ENCODE results near the gene CTCFL. TPM values are rescaled to one million over a fixed set of nuclear protein-coding genes. Genes with fewer than 3 reads are reported as not detected.

The CTCFL gene
- total and polyA plus RNA-seq, 8 donors, result not detected

DNA sequence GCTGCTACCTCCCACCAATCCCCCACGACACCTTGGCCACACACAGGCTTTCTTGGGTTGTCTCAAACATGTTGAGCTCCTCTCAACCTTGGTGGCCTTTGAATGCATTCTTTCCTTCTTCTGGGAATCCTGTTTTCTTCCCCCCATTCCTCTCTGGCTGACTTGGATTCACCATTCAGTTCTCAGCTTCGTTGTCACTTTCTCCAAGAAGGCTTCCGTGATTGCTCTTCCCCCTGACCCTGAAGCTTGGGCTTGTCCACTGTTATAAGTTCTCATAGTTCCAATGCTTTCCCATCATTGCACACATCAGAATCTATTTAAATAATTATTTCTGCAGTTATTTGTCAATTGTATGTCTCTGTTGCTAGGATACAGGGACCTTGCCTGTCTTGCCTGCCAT is 69.6 kb downstream of the CTCFL start:
- 73 to 88% (median 80%) methylated on average over 3 of the region's 3 CpGs for whole genome bisulfite sequencing, 5 donors
- TF ChIP-seq EP300 (IDR thresholded peaks at IDR 0.05), result no peak
- no peak for TF ChIP-seq POLR2AphosphoS5 (IDR thresholded peaks at IDR 0.05)
- TF ChIP-seq, protein P1, sequence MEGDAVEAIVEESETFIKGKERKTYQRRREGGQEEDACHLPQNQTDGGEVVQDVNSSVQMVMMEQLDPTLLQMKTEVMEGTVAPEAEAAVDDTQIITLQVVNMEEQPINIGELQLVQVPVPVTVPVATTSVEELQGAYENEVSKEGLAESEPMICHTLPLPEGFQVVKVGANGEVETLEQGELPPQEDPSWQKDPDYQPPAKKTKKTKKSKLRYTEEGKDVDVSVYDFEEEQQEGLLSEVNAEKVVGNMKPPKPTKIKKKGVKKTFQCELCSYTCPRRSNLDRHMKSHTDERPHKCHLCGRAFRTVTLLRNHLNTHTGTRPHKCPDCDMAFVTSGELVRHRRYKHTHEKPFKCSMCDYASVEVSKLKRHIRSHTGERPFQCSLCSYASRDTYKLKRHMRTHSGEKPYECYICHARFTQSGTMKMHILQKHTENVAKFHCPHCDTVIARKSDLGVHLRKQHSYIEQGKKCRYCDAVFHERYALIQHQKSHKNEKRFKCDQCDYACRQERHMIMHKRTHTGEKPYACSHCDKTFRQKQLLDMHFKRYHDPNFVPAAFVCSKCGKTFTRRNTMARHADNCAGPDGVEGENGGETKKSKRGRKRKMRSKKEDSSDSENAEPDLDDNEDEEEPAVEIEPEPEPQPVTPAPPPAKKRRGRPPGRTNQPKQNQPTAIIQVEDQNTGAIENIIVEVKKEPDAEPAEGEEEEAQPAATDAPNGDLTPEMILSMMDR (IDR thresholded peaks at IDR 0.05), result no peak
- TF ChIP-seq POLR2A (IDR thresholded peaks at IDR 0.05), result no peak
- Histone ChIP-seq H3K4me3 (no peak overlapping the region), H3K36me3 (no peaks in the 10 kb centered on the region), H3K27me3 (peaks cover 0 to 5% (median 0%) of the 10 kb centered on the region in 3 donors), H3K4me1 (peaks cover 0 to 52% (median 25%) of the 10 kb centered on the region in 4 donors), H3K9me3 (no peaks in the 10 kb centered on the region), H3K27ac (no peak overlapping the region)
- intact Hi-C loops (cut with DNase I; ENCODE audit: low total_unique reads), result no loop called here
- no peak for DNase-seq

DNA sequence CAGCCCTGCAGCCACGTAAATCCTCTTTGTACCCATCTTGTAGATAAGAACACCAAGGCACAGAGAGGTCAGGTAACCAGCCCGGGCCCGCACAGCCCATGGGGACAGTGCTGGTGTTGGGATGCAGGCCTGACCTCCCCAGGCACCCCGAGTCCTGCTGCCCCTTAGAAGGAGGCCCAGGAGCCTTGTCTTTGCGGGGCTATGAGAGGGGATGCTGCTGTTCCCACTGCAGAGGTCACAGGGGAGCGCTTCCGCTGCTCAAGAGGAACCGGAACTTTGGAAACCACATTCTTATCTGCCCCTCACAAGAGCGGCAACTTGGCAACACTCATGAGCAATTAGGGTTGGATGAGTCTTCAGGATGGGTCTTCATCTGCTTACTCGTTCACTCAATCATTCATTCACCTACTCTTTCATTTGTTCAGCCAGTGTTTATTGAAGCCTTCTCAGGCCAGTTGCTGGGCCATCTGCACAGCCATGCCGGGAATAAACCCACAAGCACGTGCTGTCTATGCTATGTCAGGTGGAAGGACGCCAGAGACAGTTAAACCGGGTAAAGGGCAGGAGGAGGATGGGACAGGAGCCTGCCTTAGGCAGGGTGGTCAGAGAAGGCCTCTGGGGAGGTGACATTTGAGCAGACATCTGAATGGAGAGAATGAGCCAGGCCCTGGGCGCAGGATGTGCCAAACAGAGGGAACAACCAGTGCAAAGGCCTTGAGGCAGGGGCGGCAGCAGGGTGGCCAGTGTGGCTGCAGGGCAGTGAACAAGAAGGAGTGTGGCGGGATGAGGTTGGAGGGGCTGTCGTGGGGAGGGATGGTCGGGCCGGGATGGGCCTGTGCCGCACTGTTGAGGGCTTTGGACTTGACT is 72.9 kb downstream of the CTCFL start:
- TF ChIP-seq, protein P1 (IDR thresholded peaks at IDR 0.05), result no peak
- TF ChIP-seq EP300 (IDR thresholded peaks at IDR 0.05) (no peak), POLR2AphosphoS5 (IDR thresholded peaks at IDR 0.05) (no peak), POLR2A (IDR thresholded peaks at IDR 0.05) (no peak)
- intact Hi-C loops (cut with DNase I; ENCODE audit: low total_unique reads), result no loop called here
- Histone ChIP-seq H3K9me3 (no peaks in the 10 kb centered on the region), H3K27ac (peak overlapping the region in 3 of 5 donors; percentile 4 to 68 (median 50)), H3K36me3 (no peaks in the 10 kb centered on the region), H3K4me3 (no peak overlapping the region), H3K4me1 (peaks cover 0 to 38% (median 17%) of the 10 kb centered on the region in 4 donors), H3K27me3 (peaks cover 0 to 5% (median 0%) of the 10 kb centered on the region in 3 donors)
- no peak for DNase-seq
- WGBS, 5 donors, result 75 to 84% (median 79%) methylated on average over 16 to 21 of the region's 21 CpGs

DNA sequence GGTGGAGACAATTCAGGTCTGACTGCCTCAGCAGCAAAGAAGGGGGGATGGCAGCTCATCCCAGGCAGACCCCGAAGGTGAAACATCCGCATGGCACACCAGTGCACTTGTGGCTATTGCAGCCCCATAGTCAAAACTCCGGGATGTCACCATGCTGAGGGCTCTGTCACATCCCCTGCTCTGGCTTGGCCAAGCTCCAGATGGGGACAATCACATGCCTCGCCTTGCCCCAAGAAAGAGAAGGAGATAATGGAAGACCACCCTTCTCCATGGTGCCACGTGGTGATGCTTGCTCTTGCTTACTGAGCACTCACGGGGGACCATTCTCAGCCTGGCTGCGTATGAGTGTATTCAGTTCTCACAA is 73.5 kb downstream of the CTCFL start:
- H3K9me3 ChIP-seq, result no peaks in the 10 kb centered on the region
- 65 to 89% (median 79%) methylated on average over 7 of the region's 7 CpGs for WGBS, 5 donors
- peak overlapping the region in 3 of 5 donors; percentile 50 to 68 (median 52) for H3K27ac ChIP-seq
- H3K4me3 ChIP-seq, result no peak overlapping the region
- H3K4me1 ChIP-seq, result peaks cover 0 to 36% (median 15%) of the 10 kb centered on the region in 4 donors
- DNase-seq, result no peak
- no peaks in the 10 kb centered on the region for H3K36me3 ChIP-seq
- intact Hi-C loops (cut with DNase I; ENCODE audit: low total_unique reads), result no loop called here
- peaks cover 0 to 5% (median 0%) of the 10 kb centered on the region in 3 donors for H3K27me3 ChIP-seq
- TF ChIP-seq POLR2AphosphoS5 (IDR thresholded peaks at IDR 0.05), result no peak
- TF ChIP-seq, protein P1 (IDR thresholded peaks at IDR 0.05), result no peak
- TF ChIP-seq EP300 (IDR thresholded peaks at IDR 0.05), result no peak
- no peak for TF ChIP-seq POLR2A (IDR thresholded peaks at IDR 0.05)

DNA sequence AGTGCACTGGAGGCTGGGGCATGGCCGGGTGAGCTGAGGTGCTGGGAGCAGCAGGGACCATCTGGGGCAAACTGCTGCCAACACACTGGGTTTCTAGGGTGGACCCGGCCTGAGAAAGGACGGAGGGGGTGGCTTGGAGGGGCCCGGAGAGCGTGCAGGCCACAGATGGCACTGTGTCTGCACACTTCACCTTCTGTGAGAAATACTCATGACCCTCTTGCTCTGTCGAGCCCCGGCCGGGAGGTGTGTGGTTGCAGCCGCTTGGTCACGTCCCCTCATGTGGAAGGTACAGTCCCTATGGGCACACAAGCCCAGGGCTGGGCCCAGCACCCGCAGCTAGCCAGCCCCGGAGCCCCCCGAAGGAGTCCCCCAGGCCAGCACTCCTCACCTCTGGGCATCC is 74.0 kb downstream of the CTCFL start:
- TF ChIP-seq, protein P1 (IDR thresholded peaks at IDR 0.05), result no peak
- TF ChIP-seq POLR2A (IDR thresholded peaks at IDR 0.05), result no peak
- no peaks in the 10 kb centered on the region for H3K36me3 ChIP-seq
- H3K4me1 ChIP-seq, result peaks cover 0 to 36% (median 15%) of the 10 kb centered on the region in 4 donors
- no peaks in the 10 kb centered on the region for H3K9me3 ChIP-seq
- peak overlapping the region in 4 of 5 donors; percentile 15 to 68 (median 51) for H3K27ac ChIP-seq
- H3K27me3 ChIP-seq, result peaks cover 0 to 5% (median 0%) of the 10 kb centered on the region in 3 donors
- intact Hi-C loops (cut with DNase I; ENCODE audit: low total_unique reads), result no loop called here
- H3K4me3 ChIP-seq, result no peak overlapping the region
- 62 to 68% (median 63%) methylated on average over 10 to 13 of the region's 13 CpGs for WGBS, 5 donors
- no peak for DNase-seq
